ENCODE measurements around the gene NOP14. TPM values are rescaled to one million over a fixed set of nuclear protein-coding genes. Genes with fewer than 3 reads are reported as not detected.

NOP14 gene
- total and polyA plus RNA-seq, 4 donors, result 13.3 to 25.4 (median 19.7) TPM

GRCh38 chr4:2949782-2950125 is 13.5 kb downstream of the NOP14 start:
- Histone ChIP-seq H3K9ac (ENCODE audit: insufficient read depth in 1 of 2, low read length in 2 of 2) (no peak overlapping the region), H3K4me1 (ENCODE audit: control insufficient read depth in 5 of 5, insufficient read depth in 5 of 5, low read length in 5 of 5) (no peaks in the 10 kb centered on the region), H3K36me3 (ENCODE audit: control insufficient read depth in 4 of 4, insufficient read depth in 4 of 4, low read length in 4 of 4) (peaks cover 34 to 71% (median 49%) of the 10 kb centered on the region in 4 donors), H3K9me3 (ENCODE audit: control insufficient read depth in 4 of 4, insufficient read depth in 3 of 4, low read length in 3 of 4) (no peaks in the 10 kb centered on the region), H3K27me3 (ENCODE audit: control insufficient read depth in 3 of 3, insufficient read depth in 3 of 3, low read length in 2 of 3) (no peaks in the 10 kb centered on the region), H3K4me3 (no peak overlapping the region), H3K27ac (ENCODE audit: low read depth in 1 of 2, low read length in 1 of 2) (no peak overlapping the region)
- DNase-seq (peak in 1 of 3 donors; percentile 8), ATAC-seq (ENCODE audit: insufficient read depth, low FRiP score) (no peak)
- WGBS, 2 donors, result 95 to 96% methylated on average over 11 of the region's 11 CpGs
- TF ChIP-seq CTCF (IDR thresholded peaks at IDR 0.05; ENCODE audit: control extremely low read depth, extremely low read depth), result no peak

GRCh38 chr4:2948895-2949781 is 14.1 kb downstream of the NOP14 start:
- 91 to 94% methylated on average over 14 of the region's 14 CpGs for WGBS, 2 donors
- DNase-seq (peak in 2 of 3 donors; percentile 30 to 33), ATAC-seq (ENCODE audit: insufficient read depth, low FRiP score) (no peak)
- H3K4me3 ChIP-seq, result no peak overlapping the region
- H3K36me3 ChIP-seq (ENCODE audit: control insufficient read depth in 4 of 4, insufficient read depth in 4 of 4, low read length in 4 of 4), result peaks cover 33 to 67% (median 50%) of the 10 kb centered on the region in 4 donors
- no peak overlapping the region for H3K9ac ChIP-seq (ENCODE audit: insufficient read depth in 1 of 2, low read length in 2 of 2)
- H3K9me3 ChIP-seq (ENCODE audit: control insufficient read depth in 4 of 4, insufficient read depth in 3 of 4, low read length in 3 of 4), result no peaks in the 10 kb centered on the region
- no peaks in the 10 kb centered on the region for H3K4me1 ChIP-seq (ENCODE audit: control insufficient read depth in 5 of 5, insufficient read depth in 5 of 5, low read length in 5 of 5)
- H3K27ac ChIP-seq (ENCODE audit: low read depth in 1 of 2, low read length in 1 of 2), result no peak overlapping the region
- TF ChIP-seq CTCF (IDR thresholded peaks at IDR 0.05; ENCODE audit: control extremely low read depth, extremely low read depth), result peak; percentile 11
- H3K27me3 ChIP-seq (ENCODE audit: control insufficient read depth in 3 of 3, insufficient read depth in 3 of 3, low read length in 2 of 3), result no peaks in the 10 kb centered on the region

GRCh38 chr4:2947926-2948325 is 15.3 kb downstream of the NOP14 start:
- WGBS, 2 donors, result 89% methylated on average over 11 of the region's 11 CpGs
- TF ChIP-seq CTCF (IDR thresholded peaks at IDR 0.05; ENCODE audit: control extremely low read depth, extremely low read depth), result no peak
- peak in 1 of 3 donors; percentile 1 for DNase-seq

More at GRCh38 chr4:2947926-2948325, 15.3 kb downstream of the NOP14 start:
- Histone ChIP-seq H3K36me3 (ENCODE audit: control insufficient read depth in 4 of 4, insufficient read depth in 4 of 4, low read length in 4 of 4) (peaks cover 27 to 66% (median 56%) of the 10 kb centered on the region in 4 donors), H3K27me3 (ENCODE audit: control insufficient read depth in 3 of 3, insufficient read depth in 3 of 3, low read length in 2 of 3) (no peaks in the 10 kb centered on the region), H3K4me3 (no peak overlapping the region), H3K9me3 (ENCODE audit: control insufficient read depth in 4 of 4, insufficient read depth in 3 of 4, low read length in 3 of 4) (no peaks in the 10 kb centered on the region), H3K4me1 (ENCODE audit: control insufficient read depth in 5 of 5, insufficient read depth in 5 of 5, low read length in 5 of 5) (no peaks in the 10 kb centered on the region), H3K9ac (ENCODE audit: insufficient read depth in 1 of 2, low read length in 2 of 2) (no peak overlapping the region), H3K27ac (ENCODE audit: low read depth in 1 of 2, low read length in 1 of 2) (no peak overlapping the region)
- no peak for ATAC-seq (ENCODE audit: insufficient read depth, low FRiP score)
